GM23338 (cell line): ENCODE data around the gene CCDC12. TPM values are rescaled to one million over a fixed set of nuclear protein-coding genes. Genes with fewer than 3 reads are reported as not detected.

Experiments used
- ATAC-seq: fragments of 200-7000 bp; cut with Tn5 transposase; 3 replicates; pipeline ENCODE4 v1.9.1; 2020
- DNase-seq: peaks from one replicate; pipeline ENCODE4 v3.0.0-alpha.2; 2015; ENCODE audit warnings: low spot score
- H2AFZ ChIP-seq: fragments of 200-600 bp; sonication (generic); 2 replicates; pipeline ENCODE4 v1.8.0; 2016; ENCODE audit warnings: antibody characterized with exemption, mild to moderate bottlenecking, moderate library complexity
- H3F3A ChIP-seq: fragments of 200-600 bp; sonication (generic); replicated peaks from 2 replicates; pipeline ENCODE4 v1.8.0; 2017; ENCODE audit warnings: antibody characterized with exemption, mixed run types, low read depth
- H3K27ac ChIP-seq: fragments of 200-600 bp; sonication (generic); 2 replicates; pipeline ENCODE4 v1.6.1; 2016; ENCODE audit warnings: low read depth
- H3K27me3 ChIP-seq: fragments of 200-600 bp; sonication (generic); 2 replicates; pipeline ENCODE4 v1.8.0; 2016; ENCODE audit warnings: mild to moderate bottlenecking, mixed run types, moderate library complexity; ENCODE audit not compliant: insufficient read depth
- H3K36me3 ChIP-seq: fragments of 200-600 bp; sonication (generic); 2 replicates; pipeline ENCODE4 v1.8.0; 2016; ENCODE audit warnings: mild to moderate bottlenecking; ENCODE audit not compliant: insufficient read depth
- H3K4me1 ChIP-seq: fragments of 200-600 bp; sonication (generic); 2 replicates; pipeline ENCODE4 v1.8.0; 2016; ENCODE audit warnings: mild to moderate bottlenecking, moderate library complexity; ENCODE audit not compliant: insufficient read depth
- H3K4me2 ChIP-seq: fragments of 200-600 bp; sonication (generic); 2 replicates; pipeline ENCODE4 v1.7.1; 2017; ENCODE audit warnings: mixed run types
- H3K4me3 ChIP-seq: fragments of 200-600 bp; sonication (generic); 2 replicates; pipeline ENCODE4 v1.6.1; 2016; ENCODE audit warnings: mixed run types
- H3K79me2 ChIP-seq: fragments of 200-600 bp; sonication (generic); replicated peaks from 2 replicates; pipeline ENCODE4 v1.8.0; 2017; ENCODE audit warnings: mild to moderate bottlenecking; ENCODE audit not compliant: insufficient read depth
- H3K9me2 ChIP-seq: fragments of 200-600 bp; sonication (generic); 2 replicates; pipeline ENCODE4 v1.8.0; 2017; ENCODE audit not compliant: insufficient read depth
- H4K20me1 ChIP-seq: fragments of 200-600 bp; sonication (generic); replicated peaks from 2 replicates; pipeline ENCODE4 v1.8.0; 2017; ENCODE audit warnings: mild to moderate bottlenecking; ENCODE audit not compliant: insufficient read depth
- H3K27ac Mint-ChIP-seq: 2 replicates; pipeline ENCODE4 v1.8.0; 2020; ENCODE audit warnings: inconsistent platforms, mild to moderate bottlenecking, moderate library complexity, mixed read lengths
- H3K27me3 Mint-ChIP-seq: 3 replicates; pipeline ENCODE4 v1.8.0; 2022; ENCODE audit warnings: low read depth, mild to moderate bottlenecking, moderate library complexity, mixed read lengths, inconsistent platforms; ENCODE audit not compliant: insufficient read depth, poor library complexity
- H3K36me3 Mint-ChIP-seq: 3 replicates; pipeline ENCODE4 v1.8.0; 2021; ENCODE audit warnings: low read depth, mild to moderate bottlenecking, inconsistent platforms, moderate library complexity, mixed read lengths
- H3K4me1 Mint-ChIP-seq: 3 replicates; pipeline ENCODE4 v1.8.0; 2020; ENCODE audit warnings: mild to moderate bottlenecking, inconsistent platforms, mixed read lengths
- H3K4me3 Mint-ChIP-seq: 3 replicates; pipeline ENCODE4 v1.8.0; 2021; ENCODE audit warnings: moderate library complexity, mild to moderate bottlenecking, inconsistent platforms, mixed read lengths
- H3K9me3 Mint-ChIP-seq: 3 replicates; pipeline ENCODE4 v1.8.0; 2020; ENCODE audit warnings: moderate library complexity, mild to moderate bottlenecking, inconsistent platforms, mixed read lengths
- CREB1 ChIP-seq: fragments of 250-450 bp; sonication (Bioruptor Pico); IDR thresholded peaks from 2 replicates; pipeline ENCODE4 v1.5.0; 2020; ENCODE audit warnings: low read depth, mild to moderate bottlenecking, moderate library complexity
- EZH2 ChIP-seq: fragments of 200-600 bp; sonication (generic); IDR thresholded peaks from one replicate; pipeline ENCODE4 v1.8.0; 2017; ENCODE audit warnings: antibody characterized with exemption, mild to moderate bottlenecking, low read depth; ENCODE audit not compliant: unreplicated experiment
- EZH2phosphoT487 ChIP-seq: fragments of 200-600 bp; sonication (generic); IDR thresholded peaks from one replicate; pipeline ENCODE4 v1.8.1; 2018; ENCODE audit warnings: antibody characterized with exemption; ENCODE audit not compliant: unreplicated experiment
- JUNB ChIP-seq: IDR thresholded peaks from one replicate; pipeline ENCODE4 v1.6.1; 2016; ENCODE audit warnings: antibody characterized with exemption; ENCODE audit not compliant: unreplicated experiment
- NANOG ChIP-seq: IDR thresholded peaks from 2 replicates; pipeline ENCODE4 v1.6.1; 2016; ENCODE audit warnings: antibody characterized with exemption, borderline replicate concordance
- POLR2AphosphoS5 ChIP-seq: IDR thresholded peaks from 2 replicates; pipeline ENCODE4 v1.6.1; 2016; ENCODE audit warnings: antibody characterized with exemption, low read depth
- STAT1 ChIP-seq: IDR thresholded peaks from one replicate; pipeline ENCODE4 v1.6.1; 2016; ENCODE audit warnings: antibody characterized with exemption; ENCODE audit not compliant: unreplicated experiment
- ZNF114 ChIP-seq: fragments of 250-450 bp; sonication (Bioruptor Pico); IDR thresholded peaks from 2 replicates; pipeline ENCODE4 v1.5.0; 2020; ENCODE audit warnings: mild to moderate bottlenecking, moderate library complexity
- ZNF331 ChIP-seq: fragments of 250-450 bp; sonication (Bioruptor Pico); IDR thresholded peaks from 2 replicates; pipeline ENCODE4 v1.5.0; 2020; ENCODE audit warnings: low read depth, mild to moderate bottlenecking, moderate library complexity
- polyA plus RNA-seq: library from polyadenylated mRNA; unstranded; fragments of >200 nt; fragmentation: Nextera tagmentation; extraction: Ambion mirVana; gene quantifications from 2 replicates; pipeline ENCODE4 v1.2.1, GENCODE V29; 2016
- total RNA-seq: library from RNA; depleted of rRNA; stranded (reverse); fragments of >200 nt; shearing (Covaris generic); gene quantifications from 2 replicates; pipeline ENCODE4 v1.2.3, GENCODE V29; 2014
- TF ChIP-seq, protein P1 (sequence below): IDR thresholded peaks from 2 replicates; pipeline ENCODE4 v1.6.1; 2016; ENCODE audit warnings: antibody characterized with exemption
- TF ChIP-seq, protein P2 (sequence below): IDR thresholded peaks from one replicate; pipeline ENCODE4 v1.6.1; 2018; ENCODE audit warnings: antibody characterized with exemption; ENCODE audit not compliant: unreplicated experiment
- TF ChIP-seq, protein P3 (sequence below), 2 experiments: fragments of 200-600 bp in 1 of 2; sonication (generic) in 1 of 2; conservative IDR thresholded peaks; 2 replicates each; pipeline versions ENCODE4 v1.5.1 to v1.6.1; 2016 to 2017; ENCODE audit warnings: antibody characterized with exemption in 2 of 2, low read depth in 2 of 2, mild to moderate bottlenecking in 2 of 2, moderate library complexity in 1 of 2
- TF ChIP-seq, protein P4 (sequence below): fragments of 250-450 bp; sonication (Bioruptor Pico); IDR thresholded peaks from 2 replicates; pipeline ENCODE4 v1.5.0; 2020; ENCODE audit warnings: mild to moderate bottlenecking, moderate library complexity

CCDC12 gene
- total and polyA plus RNA-seq, 2 experiments from 2014 or later, result 42.9 to 133 TPM

DNA sequence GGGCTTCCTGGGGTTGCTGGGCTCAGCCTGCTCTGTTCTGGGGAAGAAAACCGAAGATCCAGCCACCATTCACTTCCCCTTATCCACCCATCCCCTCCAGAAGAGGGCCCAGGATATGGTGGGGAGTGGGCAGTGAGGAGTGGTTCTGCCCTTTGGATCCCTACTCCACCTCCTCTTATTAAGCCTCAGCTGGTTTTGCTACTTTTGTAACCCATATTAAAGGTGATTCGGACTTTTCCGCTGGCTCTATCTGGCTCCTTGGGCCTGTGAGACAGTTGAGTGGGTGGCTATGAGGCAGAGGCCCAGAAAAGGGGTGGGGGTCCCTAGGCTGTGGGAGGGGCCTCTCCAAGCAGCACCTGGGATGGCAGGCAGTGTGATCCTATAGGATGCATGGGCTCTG is 36.7 kb upstream of the CCDC12 start:
- Mint-ChIP-seq H3K27ac (no peak overlapping the region), H3K4me1 (peaks cover 22% of the 10 kb centered on the region), H3K9me3 (no peaks in the 10 kb centered on the region), H3K36me3 (peaks cover 22% of the 10 kb centered on the region), H3K4me3 (no peak overlapping the region), H3K27me3 (peaks cover 5% of the 10 kb centered on the region)
- Histone ChIP-seq H3K4me1 (0 out of 2 replicates have a peak, but pooled peaks cover 8% of the 10 kb centered on the region), H3K27me3 (no peaks in the 10 kb centered on the region), H4K20me1 (peaks cover 3% of the 10 kb centered on the region; the same call in 1 of the 2 replicates), H3K79me2 (no peaks in the 10 kb centered on the region), H3K9me2 (peaks cover 9% of the 10 kb centered on the region; the same call in 1 of the 2 replicates), H3K27ac (no peak overlapping the region), H3F3A (peaks cover 10% of the 10 kb centered on the region; the same call in 1 of the 2 replicates), H2AFZ (no peak overlapping the region), H3K4me2 (no peak overlapping the region), H3K4me3 (no peak overlapping the region), H3K36me3 (no peaks in the 10 kb centered on the region)
- TF ChIP-seq POLR2AphosphoS5 (no peak), CREB1 (CRISPR knock-in tag) (no peak), STAT1 (no peak), JUNB (no peak), EZH2phosphoT487 (no peak), ZNF114 (no peak), EZH2 (no peak), ZNF331 (CRISPR knock-in tag) (no peak), NANOG (no peak)
- TF ChIP-seq, protein P1, sequence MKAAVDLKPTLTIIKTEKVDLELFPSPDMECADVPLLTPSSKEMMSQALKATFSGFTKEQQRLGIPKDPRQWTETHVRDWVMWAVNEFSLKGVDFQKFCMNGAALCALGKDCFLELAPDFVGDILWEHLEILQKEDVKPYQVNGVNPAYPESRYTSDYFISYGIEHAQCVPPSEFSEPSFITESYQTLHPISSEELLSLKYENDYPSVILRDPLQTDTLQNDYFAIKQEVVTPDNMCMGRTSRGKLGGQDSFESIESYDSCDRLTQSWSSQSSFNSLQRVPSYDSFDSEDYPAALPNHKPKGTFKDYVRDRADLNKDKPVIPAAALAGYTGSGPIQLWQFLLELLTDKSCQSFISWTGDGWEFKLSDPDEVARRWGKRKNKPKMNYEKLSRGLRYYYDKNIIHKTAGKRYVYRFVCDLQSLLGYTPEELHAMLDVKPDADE, result no peak
- TF ChIP-seq, protein P2, sequence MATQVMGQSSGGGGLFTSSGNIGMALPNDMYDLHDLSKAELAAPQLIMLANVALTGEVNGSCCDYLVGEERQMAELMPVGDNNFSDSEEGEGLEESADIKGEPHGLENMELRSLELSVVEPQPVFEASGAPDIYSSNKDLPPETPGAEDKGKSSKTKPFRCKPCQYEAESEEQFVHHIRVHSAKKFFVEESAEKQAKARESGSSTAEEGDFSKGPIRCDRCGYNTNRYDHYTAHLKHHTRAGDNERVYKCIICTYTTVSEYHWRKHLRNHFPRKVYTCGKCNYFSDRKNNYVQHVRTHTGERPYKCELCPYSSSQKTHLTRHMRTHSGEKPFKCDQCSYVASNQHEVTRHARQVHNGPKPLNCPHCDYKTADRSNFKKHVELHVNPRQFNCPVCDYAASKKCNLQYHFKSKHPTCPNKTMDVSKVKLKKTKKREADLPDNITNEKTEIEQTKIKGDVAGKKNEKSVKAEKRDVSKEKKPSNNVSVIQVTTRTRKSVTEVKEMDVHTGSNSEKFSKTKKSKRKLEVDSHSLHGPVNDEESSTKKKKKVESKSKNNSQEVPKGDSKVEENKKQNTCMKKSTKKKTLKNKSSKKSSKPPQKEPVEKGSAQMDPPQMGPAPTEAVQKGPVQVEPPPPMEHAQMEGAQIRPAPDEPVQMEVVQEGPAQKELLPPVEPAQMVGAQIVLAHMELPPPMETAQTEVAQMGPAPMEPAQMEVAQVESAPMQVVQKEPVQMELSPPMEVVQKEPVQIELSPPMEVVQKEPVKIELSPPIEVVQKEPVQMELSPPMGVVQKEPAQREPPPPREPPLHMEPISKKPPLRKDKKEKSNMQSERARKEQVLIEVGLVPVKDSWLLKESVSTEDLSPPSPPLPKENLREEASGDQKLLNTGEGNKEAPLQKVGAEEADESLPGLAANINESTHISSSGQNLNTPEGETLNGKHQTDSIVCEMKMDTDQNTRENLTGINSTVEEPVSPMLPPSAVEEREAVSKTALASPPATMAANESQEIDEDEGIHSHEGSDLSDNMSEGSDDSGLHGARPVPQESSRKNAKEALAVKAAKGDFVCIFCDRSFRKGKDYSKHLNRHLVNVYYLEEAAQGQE, result no peak
- TF ChIP-seq, protein P3, sequence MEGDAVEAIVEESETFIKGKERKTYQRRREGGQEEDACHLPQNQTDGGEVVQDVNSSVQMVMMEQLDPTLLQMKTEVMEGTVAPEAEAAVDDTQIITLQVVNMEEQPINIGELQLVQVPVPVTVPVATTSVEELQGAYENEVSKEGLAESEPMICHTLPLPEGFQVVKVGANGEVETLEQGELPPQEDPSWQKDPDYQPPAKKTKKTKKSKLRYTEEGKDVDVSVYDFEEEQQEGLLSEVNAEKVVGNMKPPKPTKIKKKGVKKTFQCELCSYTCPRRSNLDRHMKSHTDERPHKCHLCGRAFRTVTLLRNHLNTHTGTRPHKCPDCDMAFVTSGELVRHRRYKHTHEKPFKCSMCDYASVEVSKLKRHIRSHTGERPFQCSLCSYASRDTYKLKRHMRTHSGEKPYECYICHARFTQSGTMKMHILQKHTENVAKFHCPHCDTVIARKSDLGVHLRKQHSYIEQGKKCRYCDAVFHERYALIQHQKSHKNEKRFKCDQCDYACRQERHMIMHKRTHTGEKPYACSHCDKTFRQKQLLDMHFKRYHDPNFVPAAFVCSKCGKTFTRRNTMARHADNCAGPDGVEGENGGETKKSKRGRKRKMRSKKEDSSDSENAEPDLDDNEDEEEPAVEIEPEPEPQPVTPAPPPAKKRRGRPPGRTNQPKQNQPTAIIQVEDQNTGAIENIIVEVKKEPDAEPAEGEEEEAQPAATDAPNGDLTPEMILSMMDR (conservative IDR thresholded peaks at IDR 0.05; ENCODE audit: low read depth in 2 of 2), result no peak
- TF ChIP-seq, protein P4, sequence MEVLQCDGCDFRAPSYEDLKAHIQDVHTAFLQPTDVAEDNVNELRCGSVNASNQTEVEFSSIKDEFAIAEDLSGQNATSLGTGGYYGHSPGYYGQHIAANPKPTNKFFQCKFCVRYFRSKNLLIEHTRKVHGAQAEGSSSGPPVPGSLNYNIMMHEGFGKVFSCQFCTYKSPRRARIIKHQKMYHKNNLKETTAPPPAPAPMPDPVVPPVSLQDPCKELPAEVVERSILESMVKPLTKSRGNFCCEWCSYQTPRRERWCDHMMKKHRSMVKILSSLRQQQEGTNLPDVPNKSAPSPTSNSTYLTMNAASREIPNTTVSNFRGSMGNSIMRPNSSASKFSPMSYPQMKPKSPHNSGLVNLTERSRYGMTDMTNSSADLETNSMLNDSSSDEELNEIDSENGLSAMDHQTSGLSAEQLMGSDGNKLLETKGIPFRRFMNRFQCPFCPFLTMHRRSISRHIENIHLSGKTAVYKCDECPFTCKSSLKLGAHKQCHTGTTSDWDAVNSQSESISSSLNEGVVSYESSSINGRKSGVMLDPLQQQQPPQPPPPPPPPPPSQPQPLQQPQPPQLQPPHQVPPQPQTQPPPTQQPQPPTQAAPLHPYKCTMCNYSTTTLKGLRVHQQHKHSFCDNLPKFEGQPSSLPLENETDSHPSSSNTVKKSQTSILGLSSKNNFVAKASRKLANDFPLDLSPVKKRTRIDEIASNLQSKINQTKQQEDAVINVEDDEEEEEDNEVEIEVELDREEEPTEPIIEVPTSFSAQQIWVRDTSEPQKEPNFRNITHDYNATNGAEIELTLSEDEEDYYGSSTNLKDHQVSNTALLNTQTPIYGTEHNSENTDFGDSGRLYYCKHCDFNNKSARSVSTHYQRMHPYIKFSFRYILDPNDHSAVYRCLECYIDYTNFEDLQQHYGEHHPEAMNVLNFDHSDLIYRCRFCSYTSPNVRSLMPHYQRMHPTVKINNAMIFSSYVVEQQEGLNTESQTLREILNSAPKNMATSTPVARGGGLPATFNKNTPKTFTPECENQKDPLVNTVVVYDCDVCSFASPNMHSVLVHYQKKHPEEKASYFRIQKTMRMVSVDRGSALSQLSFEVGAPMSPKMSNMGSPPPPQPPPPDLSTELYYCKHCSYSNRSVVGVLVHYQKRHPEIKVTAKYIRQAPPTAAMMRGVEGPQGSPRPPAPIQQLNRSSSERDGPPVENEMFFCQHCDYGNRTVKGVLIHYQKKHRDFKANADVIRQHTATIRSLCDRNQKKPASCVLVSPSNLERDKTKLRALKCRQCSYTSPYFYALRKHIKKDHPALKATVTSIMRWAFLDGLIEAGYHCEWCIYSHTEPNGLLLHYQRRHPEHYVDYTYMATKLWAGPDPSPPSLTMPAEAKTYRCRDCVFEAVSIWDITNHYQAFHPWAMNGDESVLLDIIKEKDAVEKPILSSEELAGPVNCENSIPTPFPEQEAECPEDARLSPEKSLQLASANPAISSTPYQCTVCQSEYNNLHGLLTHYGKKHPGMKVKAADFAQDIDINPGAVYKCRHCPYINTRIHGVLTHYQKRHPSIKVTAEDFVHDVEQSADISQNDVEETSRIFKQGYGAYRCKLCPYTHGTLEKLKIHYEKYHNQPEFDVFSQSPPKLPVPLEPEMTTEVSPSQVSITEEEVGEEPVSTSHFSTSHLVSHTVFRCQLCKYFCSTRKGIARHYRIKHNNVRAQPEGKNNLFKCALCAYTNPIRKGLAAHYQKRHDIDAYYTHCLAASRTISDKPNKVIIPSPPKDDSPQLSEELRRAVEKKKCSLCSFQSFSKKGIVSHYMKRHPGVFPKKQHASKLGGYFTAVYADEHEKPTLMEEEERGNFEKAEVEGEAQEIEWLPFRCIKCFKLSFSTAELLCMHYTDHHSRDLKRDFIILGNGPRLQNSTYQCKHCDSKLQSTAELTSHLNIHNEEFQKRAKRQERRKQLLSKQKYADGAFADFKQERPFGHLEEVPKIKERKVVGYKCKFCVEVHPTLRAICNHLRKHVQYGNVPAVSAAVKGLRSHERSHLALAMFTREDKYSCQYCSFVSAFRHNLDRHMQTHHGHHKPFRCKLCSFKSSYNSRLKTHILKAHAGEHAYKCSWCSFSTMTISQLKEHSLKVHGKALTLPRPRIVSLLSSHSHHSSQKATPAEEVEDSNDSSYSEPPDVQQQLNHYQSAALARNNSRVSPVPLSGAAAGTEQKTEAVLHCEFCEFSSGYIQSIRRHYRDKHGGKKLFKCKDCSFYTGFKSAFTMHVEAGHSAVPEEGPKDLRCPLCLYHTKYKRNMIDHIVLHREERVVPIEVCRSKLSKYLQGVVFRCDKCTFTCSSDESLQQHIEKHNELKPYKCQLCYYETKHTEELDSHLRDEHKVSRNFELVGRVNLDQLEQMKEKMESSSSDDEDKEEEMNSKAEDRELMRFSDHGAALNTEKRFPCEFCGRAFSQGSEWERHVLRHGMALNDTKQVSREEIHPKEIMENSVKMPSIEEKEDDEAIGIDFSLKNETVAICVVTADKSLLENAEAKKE (CRISPR knock-in tag), result no peak
- no peak for ATAC-seq
- DNase-seq, result no peak
